CD4-positive, CD25-positive, alpha-beta regulatory T cell (primary cell): ENCODE measurements around the gene RNH1. TPM values are rescaled to one million over a fixed set of nuclear protein-coding genes. Genes with fewer than 3 reads are reported as not detected.
A peak's percentile ranks its signal among the peaks of the same experiment; 100 is the strongest.

Experiments
- ATAC-seq, 2 donors: fragments of 150-1000 bp; cut with Tn5 transposase; one replicate each; pipeline ENCODE4 v1.10.0; 2021; ENCODE audit warnings: low read depth in 2 of 2, moderate number of reproducible peaks in 2 of 2, moderate library complexity in 1 of 2
- DNase-seq, 3 donors: peaks; one replicate each; pipeline versions ENCODE4 v3.0.0 to v3.0.0-alpha.2; 2012 to 2022; ENCODE audit warnings: mixed read lengths in 1 of 3
- H3K27ac ChIP-seq: one replicate; pipeline ENCODE4 v1.7.0; 2013; ENCODE audit warnings: mild to moderate bottlenecking, low read length; ENCODE audit not compliant: insufficient read depth, poor library complexity, severe bottlenecking
- H3K27me3 ChIP-seq: one replicate; pipeline ENCODE4 v1.7.0; 2013; ENCODE audit warnings: low read length; ENCODE audit not compliant: control insufficient read depth, insufficient read depth
- H3K36me3 ChIP-seq: one replicate; pipeline ENCODE4 v1.7.0; 2013; ENCODE audit warnings: mild to moderate bottlenecking, low read length, moderate library complexity; ENCODE audit not compliant: control insufficient read depth, insufficient read depth
- H3K4me1 ChIP-seq: 2 replicates; pipeline ENCODE4 v1.7.0; 2013; ENCODE audit warnings: mild to moderate bottlenecking, low read length; ENCODE audit not compliant: insufficient read depth, control insufficient read depth, poor library complexity, severe bottlenecking
- H3K4me3 ChIP-seq: one replicate; pipeline ENCODE4 v1.7.0; 2013; ENCODE audit warnings: low read depth, mild to moderate bottlenecking, low read length, moderate library complexity
- H3K9me3 ChIP-seq, 2 experiments: 1 replicate in 1 of 2; 2 replicates in 1 of 2; pipeline ENCODE4 v1.7.0; 2013; ENCODE audit warnings: low read length in 2 of 2, mild to moderate bottlenecking in 1 of 2, moderate library complexity in 1 of 2; ENCODE audit not compliant: control insufficient read depth in 2 of 2
- H3K27ac Mint-ChIP-seq, 3 donors: one replicate each; pipeline ENCODE4 v1.8.0; 2020 to 2022; ENCODE audit warnings: mild to moderate bottlenecking in 3 of 3, mixed read lengths in 3 of 3, moderate library complexity in 2 of 3
- H3K27me3 Mint-ChIP-seq: one replicate; pipeline ENCODE4 v1.8.0; 2022; ENCODE audit warnings: mild to moderate bottlenecking, mixed read lengths
- H3K36me3 Mint-ChIP-seq: one replicate; pipeline ENCODE4 v1.8.0; 2020; ENCODE audit warnings: mixed read lengths
- H3K4me1 Mint-ChIP-seq, 4 donors: one replicate each; pipeline ENCODE4 v1.8.0; 2020 to 2022; ENCODE audit warnings: mixed read lengths in 4 of 4, mild to moderate bottlenecking in 1 of 4
- H3K4me3 Mint-ChIP-seq, 4 donors: one replicate each; pipeline ENCODE4 v1.8.0; 2020 to 2022; ENCODE audit warnings: mild to moderate bottlenecking in 4 of 4, mixed read lengths in 4 of 4, moderate library complexity in 3 of 4
- H3K9me3 Mint-ChIP-seq, 7 donors: one replicate each; pipeline ENCODE4 v1.8.0; 2020 to 2022; ENCODE audit warnings: mixed read lengths in 7 of 7, mild to moderate bottlenecking in 3 of 7, moderate library complexity in 2 of 7
- polyA plus RNA-seq, 4 donors: library from polyadenylated mRNA; unstranded; fragments of 300-500 nt; fragmentation: Illumina TruSeq; gene quantifications; one replicate each; pipeline ENCODE4 v1.2.3, GENCODE V29; 2021
- total RNA-seq: library from RNA; stranded (reverse); gene quantifications from one replicate; pipeline ENCODE4 v1.2.3, GENCODE V29; 2022

RNH1 gene
- total and polyA plus RNA-seq, 5 donors from 2014 or later = 112 to 155 (median 133) TPM

- H3K27ac Mint-ChIP-seq = peak overlapping the region in 1 of 3 donors; percentile 20
Measured at GRCh38 chr11:531919-532526, 25.0 kb upstream of the RNH1 start.

GRCh38 chr11:530960-531831 lies 24.2 kb upstream of the RNH1 start:
- H3K27me3 ChIP-seq = no peaks in the 10 kb centered on the region
- H3K4me1 ChIP-seq = peaks cover 19% of the 10 kb centered on the region
- no peaks in the 10 kb centered on the region for H3K27me3 Mint-ChIP-seq
- no peaks in the 10 kb centered on the region for H3K9me3 Mint-ChIP-seq
- H3K36me3 ChIP-seq = peaks cover 8% of the 10 kb centered on the region
- no peak overlapping the region for H3K27ac ChIP-seq
- H3K36me3 Mint-ChIP-seq = no peaks in the 10 kb centered on the region
- no peak for ATAC-seq
- no peaks in the 10 kb centered on the region for H3K9me3 ChIP-seq
- peak overlapping the region in 3 of 4 donors; percentile 11 to 83 (median 28) for H3K4me3 Mint-ChIP-seq
- peaks cover 0 to 4% (median under 1%) of the 10 kb centered on the region in 4 donors for H3K4me1 Mint-ChIP-seq
- H3K4me3 ChIP-seq = no peak overlapping the region
- no peak overlapping the region for H3K27ac Mint-ChIP-seq
- DNase-seq = no peak

More at GRCh38 chr11:531919-532526, 25.0 kb upstream of the RNH1 start:
- Histone ChIP-seq H3K9me3 (no peaks in the 10 kb centered on the region), H3K4me3 (no peak overlapping the region), H3K27ac (no peak overlapping the region), H3K36me3 (peaks cover 8% of the 10 kb centered on the region), H3K27me3 (no peaks in the 10 kb centered on the region), H3K4me1 (peaks cover 28% of the 10 kb centered on the region)
- Mint-ChIP-seq H3K4me3 (peak overlapping the region; percentile 11 to 83 (median 38)), H3K36me3 (no peaks in the 10 kb centered on the region), H3K4me1 (peaks cover 0 to 7% (median 2%) of the 10 kb centered on the region in 4 donors), H3K27me3 (no peaks in the 10 kb centered on the region), H3K9me3 (no peaks in the 10 kb centered on the region)
- DNase-seq = no peak
- ATAC-seq = no peak

GRCh38 chr11:529728-530411 lies 22.8 kb upstream of the RNH1 start:
- no peaks in the 10 kb centered on the region for H3K9me3 ChIP-seq
- H3K36me3 ChIP-seq = peaks cover 8% of the 10 kb centered on the region
- H3K27me3 ChIP-seq = no peaks in the 10 kb centered on the region
- peaks cover 13% of the 10 kb centered on the region for H3K4me1 ChIP-seq
- H3K9me3 Mint-ChIP-seq = no peaks in the 10 kb centered on the region
- peaks cover 0 to 2% (median 0%) of the 10 kb centered on the region in 4 donors for H3K4me1 Mint-ChIP-seq
- no peak overlapping the region for H3K4me3 ChIP-seq
- ATAC-seq (no peak), DNase-seq (no peak)
- no peak overlapping the region for H3K27ac Mint-ChIP-seq
- H3K27me3 Mint-ChIP-seq = no peaks in the 10 kb centered on the region
- peak overlapping the region in 2 of 4 donors; percentile 28 to 54 for H3K4me3 Mint-ChIP-seq
- H3K27ac ChIP-seq = no peak overlapping the region
- H3K36me3 Mint-ChIP-seq = no peaks in the 10 kb centered on the region

GRCh38 chr11:528815-529727 lies 22.0 kb upstream of the RNH1 start:
- no peak for ATAC-seq

GRCh38 chr11:528166-528814 lies 21.2 kb upstream of the RNH1 start:
- H3K27ac Mint-ChIP-seq = no peak overlapping the region

More at GRCh38 chr11:528815-529727, 22.0 kb upstream of the RNH1 start:
- Mint-ChIP-seq H3K9me3 (no peaks in the 10 kb centered on the region), H3K27ac (no peak overlapping the region), H3K4me3 (no peak overlapping the region), H3K27me3 (no peaks in the 10 kb centered on the region), H3K36me3 (peaks cover under 1% of the 10 kb centered on the region), H3K4me1 (peaks cover 0 to 2% (median 0%) of the 10 kb centered on the region in 4 donors)
- H3K4me3 ChIP-seq = no peak overlapping the region
- no peaks in the 10 kb centered on the region for H3K27me3 ChIP-seq
- H3K9me3 ChIP-seq = no peaks in the 10 kb centered on the region
- peaks cover 6% of the 10 kb centered on the region for H3K4me1 ChIP-seq
- H3K36me3 ChIP-seq = peaks cover 8% of the 10 kb centered on the region
- no peak for DNase-seq
- no peak overlapping the region for H3K27ac ChIP-seq

GRCh38 chr11:526192-526591 lies 19.1 kb upstream of the RNH1 start:
- DNase-seq (no peak), ATAC-seq (no peak)
- H3K9me3 ChIP-seq = no peaks in the 10 kb centered on the region
- Mint-ChIP-seq H3K4me3 (no peak overlapping the region), H3K4me1 (no peaks in the 10 kb centered on the region), H3K36me3 (peaks cover 3% of the 10 kb centered on the region), H3K9me3 (no peaks in the 10 kb centered on the region), H3K27ac (no peak overlapping the region), H3K27me3 (no peaks in the 10 kb centered on the region)
- H3K36me3 ChIP-seq = no peaks in the 10 kb centered on the region
- no peaks in the 10 kb centered on the region for H3K4me1 ChIP-seq
- H3K27ac ChIP-seq = no peak overlapping the region
- H3K27me3 ChIP-seq = no peaks in the 10 kb centered on the region
- no peak overlapping the region for H3K4me3 ChIP-seq

More at GRCh38 chr11:528166-528814, 21.2 kb upstream of the RNH1 start:
- H3K4me3 ChIP-seq = no peak overlapping the region
- H3K27ac ChIP-seq = no peak overlapping the region
- no peaks in the 10 kb centered on the region for H3K4me1 ChIP-seq
- no peak for ATAC-seq
- Mint-ChIP-seq H3K4me1 (peaks cover 0 to 2% (median 0%) of the 10 kb centered on the region in 4 donors), H3K9me3 (no peaks in the 10 kb centered on the region), H3K27me3 (no peaks in the 10 kb centered on the region), H3K36me3 (peaks cover 3% of the 10 kb centered on the region), H3K4me3 (no peak overlapping the region)
- no peaks in the 10 kb centered on the region for H3K9me3 ChIP-seq
- no peaks in the 10 kb centered on the region for H3K27me3 ChIP-seq
- no peak for DNase-seq
- peaks cover 8% of the 10 kb centered on the region for H3K36me3 ChIP-seq
